DOHH2 (cell line): ENCODE results near the gene NF1.

Experiments used
- H3F3A ChIP-seq: fragments of 200-600 bp; sonication (generic), shearing (Covaris generic); 2 replicates; pipeline ENCODE4 v1.6.0; 2016; ENCODE audit warnings: antibody characterized with exemption, mild to moderate bottlenecking; ENCODE audit not compliant: control insufficient read depth, insufficient read depth
- H3K27ac ChIP-seq: fragments of 200-600 bp; sonication (generic); 2 replicates; pipeline ENCODE4 v1.5.1; 2014; ENCODE audit warnings: low read depth, mild to moderate bottlenecking, low read length, moderate library complexity
- H3K27me3 ChIP-seq: fragments of 200-600 bp; sonication (generic); 2 replicates; pipeline ENCODE4 v1.6.1; 2014; ENCODE audit warnings: mild to moderate bottlenecking, low read length, mixed read lengths; ENCODE audit not compliant: control insufficient read depth
- H3K36me3 ChIP-seq: fragments of 200-600 bp; sonication (generic); 2 replicates; pipeline ENCODE4 v1.6.1; 2014; ENCODE audit warnings: mild to moderate bottlenecking, low read length, moderate library complexity, mixed read lengths; ENCODE audit not compliant: control insufficient read depth
- H3K4me1 ChIP-seq: fragments of 200-600 bp; sonication (generic); 2 replicates; pipeline ENCODE4 v1.6.1; 2014; ENCODE audit warnings: mild to moderate bottlenecking, low read length, mixed read lengths; ENCODE audit not compliant: control insufficient read depth
- H3K4me2 ChIP-seq: fragments of 200-600 bp; sonication (generic); 2 replicates; pipeline ENCODE4 v1.6.0; 2014; ENCODE audit warnings: mild to moderate bottlenecking, low read length, moderate library complexity
- H3K4me3 ChIP-seq: fragments of 200-600 bp; sonication (generic); 2 replicates; pipeline ENCODE4 v1.5.1; 2014; ENCODE audit warnings: mild to moderate bottlenecking, low read length, mixed read lengths
- H3K79me2 ChIP-seq: fragments of 200-600 bp; sonication (generic); 2 replicates; pipeline ENCODE4 v1.6.1; 2014; ENCODE audit warnings: mild to moderate bottlenecking, low read length, mixed read lengths; ENCODE audit not compliant: control insufficient read depth
- H3K9me2 ChIP-seq: fragments of 200-600 bp; sonication (generic); replicated peaks from 2 replicates; pipeline ENCODE4 v1.6.1; 2014; ENCODE audit warnings: mild to moderate bottlenecking, low read length, mixed read lengths; ENCODE audit not compliant: control insufficient read depth
- H3K9me3 ChIP-seq: fragments of 200-600 bp; sonication (generic); 2 replicates; pipeline ENCODE4 v1.6.1; 2014; ENCODE audit warnings: antibody characterized with exemption, low read length, mixed read lengths; ENCODE audit not compliant: control insufficient read depth, insufficient read depth
- H4K20me1 ChIP-seq: fragments of 200-600 bp; sonication (generic); 2 replicates; pipeline ENCODE4 v1.6.0; 2014; ENCODE audit warnings: low read depth, mild to moderate bottlenecking, antibody characterized with exemption, low read length, moderate library complexity; ENCODE audit not compliant: control insufficient read depth, insufficient read depth
- EZH2phosphoT487 ChIP-seq: fragments of 200-600 bp; sonication (generic); IDR thresholded peaks from 2 replicates; pipeline ENCODE4 v1.6.1; 2017; ENCODE audit warnings: borderline replicate concordance, mild to moderate bottlenecking, antibody characterized with exemption, low read length, moderate library complexity, mixed read lengths
- TF ChIP-seq, protein P1 (sequence below): fragments of 200-600 bp; sonication (generic); IDR thresholded peaks from one replicate; pipeline ENCODE4 v1.5.1; 2014; ENCODE audit warnings: antibody characterized with exemption, mild to moderate bottlenecking, low read depth, low read length; ENCODE audit not compliant: poor library complexity, severe bottlenecking

The NF1 gene

GRCh38 chr17:31405890-31406371, 311.2 kb downstream of the NF1 start:
- Histone ChIP-seq H4K20me1 (no peaks in the 10 kb centered on the region), H3K4me3 (no peak overlapping the region)
- TF ChIP-seq EZH2phosphoT487: no peak
- TF ChIP-seq, protein P1, sequence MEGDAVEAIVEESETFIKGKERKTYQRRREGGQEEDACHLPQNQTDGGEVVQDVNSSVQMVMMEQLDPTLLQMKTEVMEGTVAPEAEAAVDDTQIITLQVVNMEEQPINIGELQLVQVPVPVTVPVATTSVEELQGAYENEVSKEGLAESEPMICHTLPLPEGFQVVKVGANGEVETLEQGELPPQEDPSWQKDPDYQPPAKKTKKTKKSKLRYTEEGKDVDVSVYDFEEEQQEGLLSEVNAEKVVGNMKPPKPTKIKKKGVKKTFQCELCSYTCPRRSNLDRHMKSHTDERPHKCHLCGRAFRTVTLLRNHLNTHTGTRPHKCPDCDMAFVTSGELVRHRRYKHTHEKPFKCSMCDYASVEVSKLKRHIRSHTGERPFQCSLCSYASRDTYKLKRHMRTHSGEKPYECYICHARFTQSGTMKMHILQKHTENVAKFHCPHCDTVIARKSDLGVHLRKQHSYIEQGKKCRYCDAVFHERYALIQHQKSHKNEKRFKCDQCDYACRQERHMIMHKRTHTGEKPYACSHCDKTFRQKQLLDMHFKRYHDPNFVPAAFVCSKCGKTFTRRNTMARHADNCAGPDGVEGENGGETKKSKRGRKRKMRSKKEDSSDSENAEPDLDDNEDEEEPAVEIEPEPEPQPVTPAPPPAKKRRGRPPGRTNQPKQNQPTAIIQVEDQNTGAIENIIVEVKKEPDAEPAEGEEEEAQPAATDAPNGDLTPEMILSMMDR: no peak

DNA sequence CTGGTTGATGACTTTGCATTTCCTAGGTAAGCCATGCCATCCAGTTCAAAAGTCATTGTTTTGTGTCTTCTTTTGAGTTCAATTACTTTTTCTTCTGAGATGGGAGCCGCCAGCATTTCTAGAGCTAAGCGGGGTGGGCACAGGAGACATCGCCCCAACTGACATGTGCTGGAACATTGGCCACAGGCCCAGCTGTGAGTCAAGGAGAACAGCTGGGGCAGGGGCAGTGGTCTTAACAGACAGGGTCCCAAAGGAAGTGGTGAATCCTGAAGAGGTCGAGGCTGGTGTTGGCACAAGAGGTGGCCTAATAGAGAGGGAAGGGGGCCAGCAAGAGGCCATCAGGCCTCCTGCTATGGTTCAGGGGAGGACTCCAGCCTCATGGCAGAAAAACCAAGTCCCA, 313.8 kb downstream of the NF1 start:
- no peaks in the 10 kb centered on the region for H3K4me1 ChIP-seq
- H3K4me2 ChIP-seq: no peak overlapping the region
- H3K9me3 ChIP-seq: no peaks in the 10 kb centered on the region
- no peaks in the 10 kb centered on the region for H3K79me2 ChIP-seq
- H3K9me2 ChIP-seq: no peaks in the 10 kb centered on the region
- no peaks in the 10 kb centered on the region for H3F3A ChIP-seq
- H3K36me3 ChIP-seq: no peaks in the 10 kb centered on the region
- H3K4me3 ChIP-seq: no peak overlapping the region
- no peak overlapping the region for H3K27ac ChIP-seq
- TF ChIP-seq EZH2phosphoT487: no peak
- TF ChIP-seq, protein P1: no peak
- H3K27me3 ChIP-seq: peaks cover 5% of the 10 kb centered on the region
- H4K20me1 ChIP-seq: no peaks in the 10 kb centered on the region

More at GRCh38 chr17:31405890-31406371, 311.2 kb downstream of the NF1 start:
- Histone ChIP-seq H3K4me1 (no peaks in the 10 kb centered on the region), H3K36me3 (no peaks in the 10 kb centered on the region), H3K27ac (no peak overlapping the region), H3K4me2 (no peak overlapping the region), H3K79me2 (no peaks in the 10 kb centered on the region), H3K27me3 (peaks cover 5% of the 10 kb centered on the region), H3F3A (no peaks in the 10 kb centered on the region), H3K9me3 (no peaks in the 10 kb centered on the region), H3K9me2 (no peaks in the 10 kb centered on the region)

DNA sequence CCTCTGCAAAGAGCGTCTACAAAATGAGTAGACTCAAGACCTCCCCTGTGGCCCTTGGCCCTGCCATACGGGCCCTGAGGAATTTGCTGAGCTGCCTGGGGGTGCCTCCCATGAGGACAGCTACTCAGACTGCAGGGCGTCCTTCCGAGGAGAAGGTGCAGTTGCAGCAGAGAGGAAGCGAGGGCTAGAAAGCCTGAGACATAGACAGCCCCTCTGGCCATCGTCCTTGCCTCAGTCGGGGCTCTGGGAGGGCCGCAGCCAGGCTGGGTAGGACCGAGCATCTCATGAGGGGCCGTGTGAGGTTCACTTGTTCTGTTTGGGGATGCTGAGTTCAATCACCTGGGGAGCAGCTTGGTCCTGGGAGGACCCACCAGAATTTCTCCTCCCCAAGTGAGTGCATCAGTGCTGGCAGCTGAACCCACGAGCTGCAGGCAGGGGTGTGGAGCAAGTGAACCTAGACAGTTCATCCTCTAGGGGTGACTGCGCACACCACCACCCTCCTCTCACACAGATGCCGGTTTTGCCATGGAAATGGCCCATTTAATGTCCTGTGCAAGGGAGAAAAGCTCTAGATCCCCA, 317.0 kb downstream of the NF1 start:
- H3K36me3 ChIP-seq: no peaks in the 10 kb centered on the region
- no peaks in the 10 kb centered on the region for H3K9me3 ChIP-seq
- peaks cover 5% of the 10 kb centered on the region for H3K27me3 ChIP-seq

More for the DNA sequence above, 317.0 kb downstream of the NF1 start:
- TF ChIP-seq, protein P1: no peak
- no peak for TF ChIP-seq EZH2phosphoT487
- H3K79me2 ChIP-seq: no peaks in the 10 kb centered on the region
- no peaks in the 10 kb centered on the region for H3F3A ChIP-seq
- H3K9me2 ChIP-seq: no peaks in the 10 kb centered on the region
- H3K4me1 ChIP-seq: no peaks in the 10 kb centered on the region
- H4K20me1 ChIP-seq: no peaks in the 10 kb centered on the region
- no peak overlapping the region for H3K4me2 ChIP-seq
- H3K27ac ChIP-seq: no peak overlapping the region
- no peak overlapping the region for H3K4me3 ChIP-seq
